ENCODE data around the gene LDB2.

- TF ChIP-seq CTCF (IDR thresholded peaks at IDR 0.05) (no peak), ZFX (IDR thresholded peaks at IDR 0.05; ENCODE audit: borderline replicate concordance) (no peak)
These were observed 270.4 kb downstream of the LDB2 start for GRCh38 chr4:16627999-16628398.
